Right renal pelvis (tissue), 4 donors: ENCODE data around the gene DBN1. TPM values are rescaled to one million over a fixed set of nuclear protein-coding genes. Genes with fewer than 3 reads are reported as not detected.

Experiments used
- DNase-seq, 4 donors: peaks; one replicate each; pipeline ENCODE4 v3.0.0-alpha.2; 2013; ENCODE audit warnings: low read depth in 4 of 4, low spot score in 3 of 4, missing footprints in 1 of 4
- polyA plus RNA-seq, 4 donors: library from polyadenylated mRNA; unstranded; fragments of 120-200 nt; gene quantifications; one replicate each; pipeline ENCODE4 v1.2.1, GENCODE V29; 2013; ENCODE audit not compliant: insufficient read length in 4 of 4

DBN1 gene
- 100 to 1,000 TPM; 169 to 203 (median 179) TPM for polyA plus RNA-seq

GRCh38 chr5:177473443-177474001, at the start of gene DBN1:
TSS of gene DBN1 (minus strand) at chr5:177473634. CDS start at chr5:177473521, 113 bp downstream.
- DNase-seq: peak in 1 of 4 donors; percentile 58

DNA sequence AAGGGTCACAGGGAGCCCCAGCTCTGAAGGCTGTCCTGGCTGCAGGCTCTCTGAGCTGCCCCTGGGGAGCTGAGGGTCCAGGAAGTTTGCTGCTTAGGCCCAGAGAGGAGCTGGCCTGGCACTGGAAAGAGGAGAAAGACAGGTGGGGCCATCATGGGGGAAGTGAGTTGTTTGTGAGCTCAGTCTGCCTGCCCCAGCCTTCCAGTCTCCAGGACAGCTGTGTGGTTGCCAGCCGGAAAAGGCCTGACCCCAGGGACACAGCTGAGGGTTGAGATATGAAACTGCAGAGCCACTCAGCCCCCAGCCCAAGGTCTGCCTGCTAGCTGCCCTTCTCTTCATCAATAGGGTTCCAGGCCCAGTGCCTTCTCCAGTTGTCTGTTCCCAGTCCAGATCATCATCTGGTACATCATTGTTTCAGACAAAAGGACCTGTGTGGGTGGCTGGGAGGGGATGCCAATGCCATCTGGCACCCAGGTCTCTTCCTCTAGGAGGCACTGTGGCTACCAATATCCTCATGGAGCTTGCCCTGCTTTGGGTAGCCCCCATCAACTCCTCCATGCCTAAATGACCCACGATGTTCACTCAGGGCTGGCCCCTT, 47.6 kb upstream of the DBN1 start:
- DNase-seq: no peak

DNA sequence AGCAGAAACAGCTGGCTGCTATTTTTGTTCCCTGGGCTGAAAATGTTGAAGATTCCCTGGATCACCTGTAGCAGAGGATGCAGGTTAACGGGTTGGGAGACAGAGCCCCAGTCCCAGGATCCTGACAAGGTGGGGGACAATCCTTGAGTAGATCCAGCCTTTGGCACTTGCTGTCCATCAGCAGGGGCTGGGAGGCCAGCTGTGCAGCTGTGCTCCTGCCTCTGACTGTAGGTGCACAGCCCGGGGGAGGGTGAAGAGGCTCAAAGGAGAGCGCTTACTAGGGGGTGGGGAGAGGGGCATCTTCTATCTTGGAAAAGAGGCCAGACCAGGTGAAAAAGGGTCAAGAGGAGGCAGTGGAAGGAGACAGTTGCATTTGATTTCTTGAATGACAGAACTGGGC, 46.8 kb upstream of the DBN1 start:
- no peak for DNase-seq

DNA sequence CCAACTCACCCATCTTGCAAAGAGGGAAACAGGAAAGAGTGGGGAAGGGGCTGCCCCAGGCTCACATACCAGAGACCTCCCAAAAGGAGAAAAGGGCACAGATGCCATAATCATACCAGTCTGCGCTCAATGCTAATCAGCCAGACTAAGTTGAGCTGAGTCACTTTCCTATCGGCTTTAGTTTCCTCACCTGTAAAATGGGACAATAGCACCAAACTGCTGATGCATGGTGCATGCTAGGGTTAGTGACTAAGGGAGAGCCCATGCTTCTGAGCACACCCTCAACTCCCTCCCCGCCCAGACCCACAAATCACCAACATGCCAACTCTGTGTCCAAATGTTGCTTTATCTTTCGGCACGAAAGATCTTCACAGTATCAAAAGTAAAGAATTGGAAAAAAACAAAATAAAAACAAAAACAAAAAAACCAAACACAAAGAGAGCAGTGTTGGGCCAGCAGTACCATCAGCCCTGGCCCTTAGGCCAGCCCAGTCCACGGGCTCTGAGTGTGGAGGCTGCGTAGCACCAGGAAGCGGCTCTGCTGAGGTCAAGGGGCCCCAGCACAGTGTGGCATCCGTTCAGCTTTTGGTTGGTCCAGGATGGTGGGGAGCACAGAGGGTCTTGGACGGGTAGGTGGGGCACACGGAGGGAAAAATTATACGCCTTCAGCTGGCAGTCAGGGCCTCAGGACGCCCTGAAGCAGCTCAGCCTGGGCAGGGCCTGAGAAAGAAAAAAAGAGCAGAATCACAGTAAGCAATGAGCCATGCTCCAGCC, 46.2 kb upstream of the DBN1 start:
- no peak for DNase-seq

DNA sequence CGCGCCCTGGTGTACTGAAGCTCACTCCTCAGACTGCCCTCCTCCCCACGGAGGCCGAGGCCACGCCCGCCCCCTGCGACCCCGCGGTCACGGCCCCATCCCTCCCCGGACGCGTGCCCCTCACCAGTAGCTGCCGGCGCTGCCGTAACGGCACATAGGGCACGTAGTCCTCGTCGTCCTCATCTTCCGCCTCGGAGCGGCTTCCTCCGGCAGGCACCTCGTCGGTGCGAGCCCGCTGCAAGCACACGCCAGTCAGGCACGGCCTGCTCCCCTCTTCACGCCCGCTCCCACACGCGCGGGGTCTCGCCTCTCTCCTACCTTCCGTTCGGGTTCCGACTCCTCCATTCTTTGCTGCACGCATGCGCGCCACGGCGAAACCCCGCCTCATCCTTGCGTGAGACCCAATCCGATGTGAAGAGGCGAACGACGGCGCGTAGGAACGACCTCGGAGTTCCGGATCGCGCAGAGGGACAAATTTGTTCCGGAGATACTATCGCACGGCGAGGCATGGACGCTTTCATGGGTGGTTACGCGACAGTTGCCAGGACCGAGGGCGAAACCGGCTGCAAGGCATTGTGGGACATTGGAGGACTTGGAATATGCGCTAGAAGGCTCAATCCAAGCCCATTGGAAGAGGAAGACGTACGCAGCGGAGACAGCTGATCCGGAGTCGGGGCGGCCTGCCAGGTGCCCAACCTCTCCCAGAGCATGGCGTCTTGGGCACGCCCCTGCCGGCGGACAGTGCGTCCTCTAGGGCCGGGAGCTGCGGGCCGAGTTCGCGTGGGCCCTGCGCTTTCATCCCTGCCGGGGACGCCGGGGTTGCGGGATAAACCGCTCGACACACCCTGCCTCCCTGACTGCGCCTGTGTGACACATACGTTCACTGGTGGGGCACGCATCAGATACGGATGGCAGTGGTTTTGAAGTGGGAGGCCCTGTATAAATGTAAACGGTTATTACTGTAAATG, 43.5 kb upstream of the DBN1 start, which contains the start of gene DDX41:
Gene DDX41, minus strand, starts transcription at position 361 of the 968 bp plus-strand sequence. Its CDS starts 16 bp downstream, at position 345.
- DNase-seq: peak; percentile 95 to 96 (median 96)

DNA sequence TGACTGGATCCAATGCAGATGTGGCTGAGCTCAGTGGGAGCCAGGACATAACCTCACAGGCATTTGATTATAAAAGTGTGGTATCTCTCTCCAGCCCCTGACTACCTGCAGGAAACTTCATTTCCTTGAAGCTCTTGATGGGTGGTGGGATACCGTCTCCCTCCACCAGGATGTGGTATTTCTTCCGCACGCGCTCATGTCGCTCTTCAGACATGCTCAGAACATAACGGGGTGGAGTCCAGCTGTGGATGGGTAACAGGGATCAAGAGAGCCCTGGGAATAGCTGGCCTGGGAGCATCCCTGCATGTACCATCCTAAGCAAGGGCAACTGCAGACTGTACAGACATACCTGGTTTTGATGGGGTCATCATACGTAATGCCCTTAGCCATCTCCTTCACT, 42.1 kb upstream of the DBN1 start:
- no peak for DNase-seq

- no peak for DNase-seq
Observed at GRCh38 chr5:177514541-177514940, 41.1 kb upstream of the DBN1 start.

- DNase-seq: no peak
Observed at GRCh38 chr5:177513500-177513899, 40.1 kb upstream of the DBN1 start.

DNA sequence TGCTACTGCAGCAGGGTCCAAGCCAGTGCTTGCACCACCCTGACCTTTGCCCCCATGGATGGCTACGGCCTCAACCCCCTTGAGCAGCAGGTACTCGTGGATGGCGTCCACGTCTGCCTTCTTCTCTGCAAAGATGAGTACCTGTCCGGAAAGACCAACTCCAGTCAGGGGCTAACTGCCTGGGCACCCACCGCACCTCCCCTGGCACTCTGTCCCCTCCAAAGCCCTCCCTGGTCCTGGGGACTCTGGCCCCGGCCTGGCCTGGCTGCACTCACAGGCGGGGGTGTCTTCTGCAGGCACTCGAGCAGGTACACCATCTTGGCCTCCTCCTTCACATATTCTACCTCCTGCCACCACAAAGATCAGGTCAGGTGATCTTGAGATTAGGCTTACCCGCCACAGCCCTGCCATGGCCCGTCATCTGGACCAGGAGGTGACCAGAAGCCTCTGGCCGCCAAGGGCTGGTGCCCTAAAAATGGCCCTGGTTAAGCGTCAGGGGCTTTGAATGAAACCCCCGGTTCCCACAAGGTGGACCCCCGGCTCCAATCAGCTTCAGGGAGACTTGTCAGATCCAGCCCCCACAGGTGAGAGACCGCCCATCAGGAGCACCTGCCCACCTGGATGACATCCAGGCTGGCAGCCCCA, 39.4 kb upstream of the DBN1 start:
- no peak for DNase-seq

GRCh38 chr5:177511796-177512675, 38.6 kb upstream of the DBN1 start:
- DNase-seq: no peak

DNA sequence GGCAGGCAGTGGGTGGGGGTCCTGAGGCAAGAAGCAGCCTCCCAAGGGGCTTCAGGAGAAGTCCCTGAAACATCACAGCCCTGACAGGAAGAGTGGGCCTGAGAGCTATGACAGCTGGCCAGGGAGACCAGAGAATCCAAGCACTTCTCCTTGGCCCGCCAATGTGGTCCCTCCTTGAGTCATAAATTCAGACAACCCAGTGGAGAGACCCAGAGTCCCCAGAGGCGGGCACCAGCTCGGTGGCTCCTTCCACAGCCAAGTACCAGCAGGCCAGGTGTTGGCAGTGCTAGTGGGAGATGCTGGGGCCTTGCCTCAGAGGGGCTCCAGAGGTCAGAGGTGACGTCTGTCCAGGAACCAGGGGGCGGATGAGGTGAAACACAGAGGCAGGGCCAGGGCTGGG, 37.7 kb upstream of the DBN1 start:
- no peak for DNase-seq

DNA sequence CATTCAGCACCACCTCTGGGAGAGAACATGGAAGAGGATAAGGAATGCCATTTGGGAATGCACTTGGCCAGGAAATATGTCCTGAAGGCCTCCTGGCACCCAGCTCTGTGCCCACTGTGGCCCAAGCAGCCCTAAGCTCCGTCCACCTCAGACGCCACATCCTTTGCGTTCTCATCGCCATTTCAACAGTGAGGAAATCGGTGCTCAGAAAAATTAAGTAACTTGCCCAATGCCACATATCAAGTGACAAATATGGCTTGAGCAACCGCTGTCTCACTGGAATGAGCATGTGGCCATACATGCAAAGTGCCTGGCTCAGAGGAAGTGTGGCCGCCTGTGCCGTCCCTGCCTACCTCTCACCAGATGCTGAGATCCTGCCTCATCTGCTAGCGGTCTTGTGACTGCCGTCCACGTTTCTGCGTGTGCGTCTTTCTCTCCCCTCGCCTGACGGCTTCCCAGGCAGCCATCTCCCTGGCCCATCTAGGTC, 37.2 kb upstream of the DBN1 start:
- no peak for DNase-seq

DNA sequence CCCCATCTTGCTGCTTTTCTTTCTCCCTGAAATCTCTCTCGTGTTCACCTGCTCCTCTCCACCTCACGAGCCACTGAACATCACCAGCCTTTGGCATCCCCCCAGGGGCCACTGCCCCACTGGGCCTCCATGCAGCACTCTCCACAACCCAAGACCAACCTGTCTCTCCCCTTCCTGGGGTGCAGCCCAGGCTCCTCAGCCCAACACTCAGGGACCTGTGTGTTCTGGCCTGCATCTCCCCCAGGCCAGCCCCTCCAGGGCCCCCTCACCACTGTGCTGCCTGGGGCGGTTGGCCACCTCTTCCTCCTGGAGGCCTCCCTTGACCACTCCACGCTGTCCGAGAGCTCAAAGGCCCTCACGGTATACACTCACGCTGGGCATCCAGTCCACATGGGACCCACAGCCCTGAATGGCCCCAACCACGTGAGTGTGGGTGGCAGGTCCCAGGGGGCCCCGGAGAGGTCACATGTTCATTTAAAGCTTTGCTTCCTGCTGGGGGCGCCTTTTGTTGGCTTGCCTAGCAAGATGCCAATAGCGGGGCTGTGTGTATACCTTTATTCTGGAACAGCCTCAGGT, 36.6 kb upstream of the DBN1 start:
- no peak for DNase-seq

DNA sequence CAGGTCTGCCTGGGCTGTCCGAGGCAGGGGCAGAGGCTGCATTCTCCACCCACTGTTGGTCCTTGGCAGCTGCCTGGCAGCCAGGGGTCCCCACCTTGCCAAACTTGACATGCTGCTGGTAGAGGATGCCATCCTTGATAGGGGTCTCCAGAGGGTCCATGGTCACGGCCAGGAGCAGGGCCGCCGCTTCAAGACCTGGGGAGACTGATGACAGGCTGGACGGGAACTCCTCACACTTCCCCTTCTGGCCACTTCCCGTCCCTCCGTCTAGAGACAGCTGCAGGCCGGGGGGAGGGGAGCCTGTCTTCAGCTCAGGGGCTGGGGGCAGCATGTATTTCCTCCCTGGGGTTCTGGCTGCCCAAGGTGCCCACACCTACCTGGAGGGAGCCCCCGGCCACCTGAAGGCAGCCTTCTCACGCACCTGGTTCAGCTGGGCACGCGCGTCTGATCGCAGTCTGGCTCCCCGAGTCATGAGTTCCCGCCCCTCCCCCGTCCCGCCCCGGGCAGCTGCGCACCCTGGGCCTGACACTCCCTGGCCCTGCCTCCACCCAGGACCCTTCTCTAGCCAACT, 36.0 kb upstream of the DBN1 start, which contains the start of gene DOK3:
Gene DOK3, minus strand, starts transcription at position 446 of the 571 bp plus-strand sequence. Its CDS starts 286 bp downstream, at position 160.
- no peak for DNase-seq

GRCh38 chr5:177508837-177509236, 35.4 kb upstream of the DBN1 start:
- no peak for DNase-seq

DNA sequence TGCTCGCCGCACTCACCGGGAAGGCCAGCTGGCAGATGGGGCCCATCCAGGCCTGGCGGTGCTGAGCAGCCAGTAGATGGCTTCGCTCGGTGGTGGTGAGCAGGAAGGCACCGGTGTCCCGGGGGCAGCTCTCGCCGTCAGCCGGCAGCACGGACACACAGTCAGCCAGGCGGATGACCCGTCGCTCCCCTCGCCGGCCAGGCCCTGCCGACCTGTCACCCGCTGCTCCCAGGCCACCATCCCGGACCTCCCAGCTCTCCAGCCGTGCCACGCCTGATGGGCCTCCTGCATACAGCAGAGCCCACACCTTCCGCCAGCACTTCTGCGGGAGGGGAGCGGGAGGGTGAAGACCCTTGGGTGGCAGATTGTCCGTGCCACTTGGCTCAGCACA, 34.8 kb upstream of the DBN1 start:
- DNase-seq: no peak

- DNase-seq: no peak
Observed at GRCh38 chr5:177507596-177508220, 34.3 kb upstream of the DBN1 start.

GRCh38 chr5:177507165-177507564, 33.7 kb upstream of the DBN1 start:
- DNase-seq: no peak
